PFSK-1 (cell line): ENCODE data around the gene CDK10.

Experiments used
- FOXP2 ChIP-seq: optimal IDR thresholded peaks from 2 replicates; pipeline ENCODE3; 2011; ENCODE audit warnings: borderline replicate concordance, control low read depth, inconsistent platforms; ENCODE audit not compliant: insufficient read depth; ENCODE audit errors: extremely low read length, extremely low read depth
- POLR2AphosphoS5 ChIP-seq: IDR thresholded peaks from 2 replicates; pipeline ENCODE4 v1.6.1; 2012; ENCODE audit warnings: low read depth, mild to moderate bottlenecking, control low read depth, low read length, moderate library complexity
- REST ChIP-seq, 2 experiments: IDR thresholded peaks; 2 replicates each; pipeline versions ENCODE4 v1.6.1 to v1.8.0; 2011 to 2012; ENCODE audit warnings: low read depth in 2 of 2, low read length in 2 of 2, control low read depth in 1 of 2, inconsistent platforms in 1 of 2, mild to moderate bottlenecking in 1 of 2, moderate library complexity in 1 of 2; ENCODE audit not compliant: insufficient read depth in 1 of 2
- SIN3A ChIP-seq: IDR thresholded peaks from 2 replicates; pipeline ENCODE4 v1.6.1; 2012; ENCODE audit warnings: mild to moderate bottlenecking, low read length, moderate library complexity, borderline replicate concordance; ENCODE audit not compliant: insufficient read depth
- TAF1 ChIP-seq: IDR thresholded peaks from 2 replicates; pipeline ENCODE4 v1.6.1; 2012; ENCODE audit warnings: low read length, control low read depth, borderline replicate concordance; ENCODE audit not compliant: insufficient read depth

- TF ChIP-seq TAF1 (no peak), REST (IDR thresholded peaks at IDR 0.05; ENCODE audit: insufficient read depth in 1 of 2, low read depth in 2 of 2, low read length in 2 of 2) (no peak), POLR2AphosphoS5 (no peak), FOXP2 (no peak), SIN3A (no peak)
Measured at GRCh38 chr16:89693289-89693731, 6.8 kb downstream of the CDK10 start.
